ENCODE measurements around the gene GLB1L. TPM values are rescaled to one million over a fixed set of nuclear protein-coding genes. Genes with fewer than 3 reads are reported as not detected.

The GLB1L gene
- total RNA-seq, 1 donor, result 21.0 TPM

DNA sequence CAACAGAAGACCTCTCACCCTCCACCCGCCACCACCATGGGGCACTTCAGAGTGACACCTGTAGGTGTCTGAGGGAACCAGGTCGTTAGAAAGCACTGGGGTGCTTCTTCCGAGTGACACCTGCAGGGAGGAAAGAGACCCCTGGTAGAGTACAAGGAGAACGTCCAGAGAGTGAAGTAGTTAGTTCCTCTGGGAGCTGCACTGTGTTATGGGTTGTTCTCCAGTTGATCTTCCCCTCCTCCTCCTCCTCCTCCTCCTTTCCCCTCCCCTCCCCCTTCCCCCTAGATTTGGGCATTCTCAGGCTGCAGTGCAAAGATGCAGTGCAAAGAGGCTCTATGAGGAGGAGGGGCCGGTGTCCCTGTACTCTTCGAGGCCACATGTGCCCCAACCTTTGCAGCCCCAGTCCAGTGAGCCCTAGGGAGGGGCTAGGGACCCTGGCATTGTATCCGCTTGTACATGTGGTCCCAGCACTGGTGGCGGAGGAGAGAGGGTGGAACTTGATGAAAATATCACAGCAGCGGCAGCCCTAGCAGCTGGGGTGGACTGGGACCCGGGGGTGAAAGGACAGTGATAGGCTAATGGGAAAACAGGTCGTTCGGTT, 34.8 kb upstream of the GLB1L start:
- Histone ChIP-seq H3K27me3 (ENCODE audit: insufficient read depth, low read length) (no peaks in the 10 kb centered on the region), H3K36me3 (ENCODE audit: insufficient read depth, low read length) (peaks cover 34% of the 10 kb centered on the region), H2AFZ (ENCODE audit: low read length) (peak overlapping the region; percentile 40), H3K4me1 (ENCODE audit: insufficient read depth, low read length) (peaks cover 24% of the 10 kb centered on the region), H3K79me2 (ENCODE audit: insufficient read depth, low read length) (peaks cover 15% of the 10 kb centered on the region), H3K27ac (ENCODE audit: low read depth, low read length) (peak overlapping the region; percentile 97), H3K4me2 (ENCODE audit: insufficient read depth, low read length) (peak overlapping the region; percentile 91), H3K9me3 (ENCODE audit: low read depth, low read length) (no peaks in the 10 kb centered on the region), H4K20me1 (ENCODE audit: insufficient read depth, low read length) (peaks cover 7% of the 10 kb centered on the region), H3K4me3 (ENCODE audit: insufficient read depth, low read length) (peak overlapping the region; percentile 75)
- no peak for DNase-seq (ENCODE audit: insufficient read length, low spot score, missing footprints)
- TF ChIP-seq, protein P1, sequence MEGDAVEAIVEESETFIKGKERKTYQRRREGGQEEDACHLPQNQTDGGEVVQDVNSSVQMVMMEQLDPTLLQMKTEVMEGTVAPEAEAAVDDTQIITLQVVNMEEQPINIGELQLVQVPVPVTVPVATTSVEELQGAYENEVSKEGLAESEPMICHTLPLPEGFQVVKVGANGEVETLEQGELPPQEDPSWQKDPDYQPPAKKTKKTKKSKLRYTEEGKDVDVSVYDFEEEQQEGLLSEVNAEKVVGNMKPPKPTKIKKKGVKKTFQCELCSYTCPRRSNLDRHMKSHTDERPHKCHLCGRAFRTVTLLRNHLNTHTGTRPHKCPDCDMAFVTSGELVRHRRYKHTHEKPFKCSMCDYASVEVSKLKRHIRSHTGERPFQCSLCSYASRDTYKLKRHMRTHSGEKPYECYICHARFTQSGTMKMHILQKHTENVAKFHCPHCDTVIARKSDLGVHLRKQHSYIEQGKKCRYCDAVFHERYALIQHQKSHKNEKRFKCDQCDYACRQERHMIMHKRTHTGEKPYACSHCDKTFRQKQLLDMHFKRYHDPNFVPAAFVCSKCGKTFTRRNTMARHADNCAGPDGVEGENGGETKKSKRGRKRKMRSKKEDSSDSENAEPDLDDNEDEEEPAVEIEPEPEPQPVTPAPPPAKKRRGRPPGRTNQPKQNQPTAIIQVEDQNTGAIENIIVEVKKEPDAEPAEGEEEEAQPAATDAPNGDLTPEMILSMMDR (IDR thresholded peaks at IDR 0.05; ENCODE audit: extremely low read depth, low read depth, low read length), result peak; percentile 9

DNA sequence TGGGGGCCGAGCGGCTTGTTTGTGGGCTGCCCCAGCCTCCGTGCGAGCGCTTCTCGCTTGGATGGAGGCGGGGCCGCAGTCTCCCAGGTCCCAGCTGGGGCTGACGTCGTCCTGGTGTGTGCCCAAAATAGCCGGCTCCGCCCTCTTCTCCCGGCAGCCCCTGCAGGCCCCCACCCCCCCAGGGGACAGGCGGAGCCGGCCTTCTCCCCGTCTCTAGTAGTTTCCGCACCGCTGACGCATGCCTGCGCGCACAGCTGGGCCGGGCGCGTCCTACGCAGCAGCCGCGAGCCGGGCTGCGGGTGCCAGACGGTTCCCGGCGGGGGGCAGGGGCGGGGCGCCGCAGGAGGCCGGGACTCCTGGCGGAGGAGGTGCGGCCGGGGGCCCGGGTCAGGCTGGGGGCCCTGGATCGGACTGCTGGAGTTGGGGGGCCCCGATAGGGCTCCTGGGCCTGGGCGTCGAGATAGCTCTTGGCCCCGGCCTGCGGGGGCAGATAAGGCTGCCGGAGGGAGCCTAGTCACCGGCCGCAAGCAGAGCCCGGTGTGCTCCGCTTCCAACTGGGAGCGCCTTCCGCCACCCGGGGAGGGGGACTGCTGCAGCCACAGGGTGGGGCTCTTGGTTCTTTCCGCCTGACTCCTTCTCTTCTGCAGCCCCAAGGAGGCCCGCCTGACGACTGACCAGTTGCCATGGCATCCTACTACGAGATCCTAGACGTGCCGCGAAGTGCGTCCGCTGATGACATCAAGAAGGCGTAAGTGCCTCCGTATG, 34.1 kb upstream of the GLB1L start, which contains the start of gene DNAJB2:
TSS of gene DNAJB2 (plus strand) at position 216 of the 765 bp plus-strand sequence. CDS start at position 684, 468 bp downstream.
- peaks cover 28% of the 10 kb centered on the region for H3K36me3 ChIP-seq (ENCODE audit: insufficient read depth, low read length)
- peaks cover 31% of the 10 kb centered on the region for H3K4me1 ChIP-seq (ENCODE audit: insufficient read depth, low read length)
- peaks cover 2% of the 10 kb centered on the region for H4K20me1 ChIP-seq (ENCODE audit: insufficient read depth, low read length)
- TF ChIP-seq, protein P1 (IDR thresholded peaks at IDR 0.05; ENCODE audit: extremely low read depth, low read depth, low read length), result peak; percentile 26
- H3K9me3 ChIP-seq (ENCODE audit: low read depth, low read length), result no peaks in the 10 kb centered on the region
- peak within 1 kb of the TSS; percentile 40 for H2AFZ ChIP-seq (ENCODE audit: low read length)
- peak within 1 kb of the TSS; percentile 75 for H3K4me3 ChIP-seq (ENCODE audit: insufficient read depth, low read length)
- peak within 1 kb of the TSS; percentile 91 for H3K4me2 ChIP-seq (ENCODE audit: insufficient read depth, low read length)
- H3K79me2 ChIP-seq (ENCODE audit: insufficient read depth, low read length), result peaks cover 15% of the 10 kb centered on the region
- peak within 1 kb of the TSS; percentile 97 for H3K27ac ChIP-seq (ENCODE audit: low read depth, low read length)
- peak; percentile 100 for DNase-seq (ENCODE audit: insufficient read length, low spot score, missing footprints)
- no peaks in the 10 kb centered on the region for H3K27me3 ChIP-seq (ENCODE audit: insufficient read depth, low read length)

DNA sequence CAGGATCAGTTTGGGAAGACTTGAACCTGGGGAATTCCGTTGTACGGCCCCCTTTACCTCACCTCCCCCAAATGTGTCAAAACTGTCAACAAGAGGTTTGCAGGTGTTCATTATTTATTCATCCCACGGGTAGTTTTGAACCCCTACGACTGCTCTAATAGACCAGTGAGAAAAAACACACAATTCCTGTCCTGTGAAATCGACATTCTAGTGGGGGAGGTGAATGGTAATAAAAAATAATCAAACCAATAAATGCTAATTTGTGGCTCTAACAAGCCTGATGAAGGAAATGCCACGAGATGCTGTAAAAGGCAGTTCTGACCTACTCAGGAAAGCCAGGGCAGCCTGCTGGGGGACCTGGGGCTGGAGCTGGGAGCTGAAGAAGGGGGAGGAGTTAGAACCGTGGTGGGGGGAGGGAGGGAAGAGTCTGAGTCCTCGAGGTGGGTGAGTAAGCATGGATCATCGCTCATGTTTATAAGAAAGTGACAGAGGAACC, 33.5 kb upstream of the GLB1L start:
- H3K4me2 ChIP-seq (ENCODE audit: insufficient read depth, low read length), result peak overlapping the region; percentile 81
- H3K4me1 ChIP-seq (ENCODE audit: insufficient read depth, low read length), result peaks cover 37% of the 10 kb centered on the region
- H3K27me3 ChIP-seq (ENCODE audit: insufficient read depth, low read length), result no peaks in the 10 kb centered on the region
- H2AFZ ChIP-seq (ENCODE audit: low read length), result peak overlapping the region; percentile 2
- H3K9me3 ChIP-seq (ENCODE audit: low read depth, low read length), result no peaks in the 10 kb centered on the region
- H3K27ac ChIP-seq (ENCODE audit: low read depth, low read length), result peak overlapping the region; percentile 97
- H3K4me3 ChIP-seq (ENCODE audit: insufficient read depth, low read length), result peak overlapping the region; percentile 75
- peaks cover 15% of the 10 kb centered on the region for H3K79me2 ChIP-seq (ENCODE audit: insufficient read depth, low read length)
- peaks cover 26% of the 10 kb centered on the region for H3K36me3 ChIP-seq (ENCODE audit: insufficient read depth, low read length)
- TF ChIP-seq, protein P1 (IDR thresholded peaks at IDR 0.05; ENCODE audit: extremely low read depth, low read depth, low read length), result no peak
- DNase-seq (ENCODE audit: insufficient read length, low spot score, missing footprints), result no peak
- peaks cover 2% of the 10 kb centered on the region for H4K20me1 ChIP-seq (ENCODE audit: insufficient read depth, low read length)
